ENCODE data around the gene ZNF649. TPM values are rescaled to one million over a fixed set of nuclear protein-coding genes. Genes with fewer than 3 reads are reported as not detected.

ZNF649 gene
- total RNA-seq, 1 experiment from 2014 or later: 8.8 TPM

DNA sequence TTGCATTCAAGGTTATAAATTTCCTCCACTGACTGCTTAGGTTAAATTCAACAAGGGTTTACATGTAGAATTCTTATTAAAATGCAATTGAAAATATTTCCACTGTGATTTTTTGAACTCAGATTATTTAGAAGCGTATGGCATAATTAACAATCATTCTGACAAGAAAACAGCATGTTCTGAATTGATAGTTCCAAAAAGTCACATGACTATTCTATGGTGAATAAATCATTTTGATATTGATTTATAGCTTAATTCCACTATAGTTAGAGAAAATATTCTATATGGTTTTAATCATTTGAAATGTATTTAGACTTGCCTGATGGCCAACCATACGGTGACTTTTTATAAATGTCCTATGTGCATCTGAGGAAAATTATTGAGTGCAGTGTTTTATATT, 20.1 kb downstream of the ZNF649 start:
- Histone ChIP-seq H3K4me2 (no peak overlapping the region), H2AFZ (no peak overlapping the region), H3K9me3 (ENCODE audit: insufficient read depth, low read depth) (peaks cover 58% of the 10 kb centered on the region)

DNA sequence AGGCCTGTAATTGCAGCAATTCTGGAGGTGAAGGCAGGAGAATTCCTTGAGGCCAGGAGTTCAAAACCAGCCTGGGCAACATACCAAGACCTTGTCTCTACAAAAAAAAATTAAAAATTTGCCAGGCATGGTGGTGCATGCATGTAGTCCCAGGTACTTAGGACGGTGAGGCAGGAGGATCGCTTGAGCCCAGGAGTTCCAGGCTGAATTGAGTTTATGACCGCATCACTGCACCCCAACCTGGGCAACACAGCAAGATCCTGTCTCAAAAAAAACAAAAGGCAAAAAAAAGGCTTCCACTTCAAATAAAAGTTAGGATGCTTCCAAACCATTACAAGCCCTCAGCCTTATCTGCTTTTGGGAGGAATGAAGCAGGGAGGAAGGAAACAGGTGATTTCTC, 22.3 kb downstream of the ZNF649 start:
- no peak overlapping the region for H3K4me2 ChIP-seq
- ChIA-PET POLR2A (ENCODE audit: unreplicated experiment) (no interaction called here), CTCF (no interaction called here)
- H3K4me3 ChIP-seq: no peak overlapping the region
- peaks cover 27% of the 10 kb centered on the region for H3K36me3 ChIP-seq (ENCODE audit: low read depth)
- H3K9me2 ChIP-seq (ENCODE audit: insufficient read depth): no peaks in the 10 kb centered on the region; the same call in 1 of the 2 replicates
- H3K9me3 ChIP-seq (ENCODE audit: insufficient read depth, low read depth): peaks cover 44% of the 10 kb centered on the region
- H3K79me2 ChIP-seq (ENCODE audit: low read depth): no peaks in the 10 kb centered on the region
- no peak for TF ChIP-seq EZH2 (IDR thresholded peaks at IDR 0.05; ENCODE audit: low read depth)
- TF ChIP-seq, protein P1, sequence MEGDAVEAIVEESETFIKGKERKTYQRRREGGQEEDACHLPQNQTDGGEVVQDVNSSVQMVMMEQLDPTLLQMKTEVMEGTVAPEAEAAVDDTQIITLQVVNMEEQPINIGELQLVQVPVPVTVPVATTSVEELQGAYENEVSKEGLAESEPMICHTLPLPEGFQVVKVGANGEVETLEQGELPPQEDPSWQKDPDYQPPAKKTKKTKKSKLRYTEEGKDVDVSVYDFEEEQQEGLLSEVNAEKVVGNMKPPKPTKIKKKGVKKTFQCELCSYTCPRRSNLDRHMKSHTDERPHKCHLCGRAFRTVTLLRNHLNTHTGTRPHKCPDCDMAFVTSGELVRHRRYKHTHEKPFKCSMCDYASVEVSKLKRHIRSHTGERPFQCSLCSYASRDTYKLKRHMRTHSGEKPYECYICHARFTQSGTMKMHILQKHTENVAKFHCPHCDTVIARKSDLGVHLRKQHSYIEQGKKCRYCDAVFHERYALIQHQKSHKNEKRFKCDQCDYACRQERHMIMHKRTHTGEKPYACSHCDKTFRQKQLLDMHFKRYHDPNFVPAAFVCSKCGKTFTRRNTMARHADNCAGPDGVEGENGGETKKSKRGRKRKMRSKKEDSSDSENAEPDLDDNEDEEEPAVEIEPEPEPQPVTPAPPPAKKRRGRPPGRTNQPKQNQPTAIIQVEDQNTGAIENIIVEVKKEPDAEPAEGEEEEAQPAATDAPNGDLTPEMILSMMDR (conservative IDR thresholded peaks at IDR 0.05): no peak
- H2AFZ ChIP-seq: no peak overlapping the region
- DNase-seq: no peak
- H3K27me3 ChIP-seq (ENCODE audit: insufficient read depth, low read depth): no peaks in the 10 kb centered on the region
- H4K20me1 ChIP-seq (ENCODE audit: insufficient read depth): no peaks in the 10 kb centered on the region
- no TSS peak for BruUV-seq (replicated peaks)
- H3F3A ChIP-seq (ENCODE audit: insufficient read depth, low read depth): no peaks in the 10 kb centered on the region
- intact Hi-C loops (cut with micrococcal nuclease; ENCODE audit: unreplicated experiment): no loop called here
- H3K4me1 ChIP-seq (replicated peaks; ENCODE audit: insufficient read depth): no peaks in the 10 kb centered on the region
- no peak overlapping the region for H3K27ac ChIP-seq

More for the DNA sequence above, 20.1 kb downstream of the ZNF649 start:
- Histone ChIP-seq H3F3A (ENCODE audit: insufficient read depth, low read depth) (no peaks in the 10 kb centered on the region), H3K9me2 (ENCODE audit: insufficient read depth) (no peaks in the 10 kb centered on the region; the same call in 1 of the 2 replicates), H3K36me3 (ENCODE audit: low read depth) (peaks cover 35% of the 10 kb centered on the region), H3K27ac (no peak overlapping the region), H3K27me3 (ENCODE audit: insufficient read depth, low read depth) (no peaks in the 10 kb centered on the region), H3K4me3 (no peak overlapping the region), H3K4me1 (replicated peaks; ENCODE audit: insufficient read depth) (no peaks in the 10 kb centered on the region), H3K79me2 (ENCODE audit: low read depth) (no peaks in the 10 kb centered on the region), H4K20me1 (ENCODE audit: insufficient read depth) (no peaks in the 10 kb centered on the region)
- POLR2A ChIA-PET (ENCODE audit: unreplicated experiment): no interaction called here
- TF ChIP-seq EZH2 (IDR thresholded peaks at IDR 0.05; ENCODE audit: low read depth): no peak
- TF ChIP-seq, protein P1 (conservative IDR thresholded peaks at IDR 0.05): no peak
- intact Hi-C loops (cut with micrococcal nuclease; ENCODE audit: unreplicated experiment): no loop called here
- no peak for DNase-seq
- CTCF ChIA-PET: no interaction called here
- BruUV-seq (replicated peaks): no TSS peak

DNA sequence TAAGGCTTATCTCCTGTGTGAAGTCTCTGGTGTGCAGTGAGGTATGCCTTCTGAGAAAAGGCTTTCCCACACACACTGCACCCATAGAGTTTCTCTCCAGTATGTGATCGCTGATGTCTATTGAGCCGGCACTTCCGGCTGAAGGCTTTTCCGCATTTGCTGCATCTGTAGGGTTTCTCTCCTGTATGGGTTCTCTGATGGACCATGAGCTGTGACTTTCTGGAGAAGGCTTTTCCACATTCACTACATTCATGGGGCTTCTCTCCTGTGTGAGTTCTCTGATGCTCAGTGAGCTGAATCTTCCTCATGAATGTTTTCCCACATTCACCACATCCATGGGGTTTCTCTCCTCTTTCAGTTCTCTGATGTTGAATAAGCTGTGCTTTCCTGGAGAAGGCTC, 31.7 kb downstream of the ZNF649 start:
- Histone ChIP-seq H3K79me2 (ENCODE audit: low read depth) (no peaks in the 10 kb centered on the region), H3K4me3 (no peak overlapping the region), H3K9me3 (ENCODE audit: insufficient read depth, low read depth) (peaks cover 67% of the 10 kb centered on the region), H2AFZ (no peak overlapping the region), H4K20me1 (ENCODE audit: insufficient read depth) (no peaks in the 10 kb centered on the region), H3K27ac (no peak overlapping the region), H3K36me3 (ENCODE audit: low read depth) (peaks cover 35% of the 10 kb centered on the region), H3K9me2 (ENCODE audit: insufficient read depth) (no peaks in the 10 kb centered on the region), H3F3A (ENCODE audit: insufficient read depth, low read depth) (no peaks in the 10 kb centered on the region), H3K27me3 (ENCODE audit: insufficient read depth, low read depth) (no peaks in the 10 kb centered on the region), H3K4me2 (no peak overlapping the region), H3K4me1 (replicated peaks; ENCODE audit: insufficient read depth) (no peaks in the 10 kb centered on the region)
- no peak for DNase-seq
- ChIA-PET CTCF (no interaction called here), POLR2A (ENCODE audit: unreplicated experiment) (no interaction called here)
- BruUV-seq (replicated peaks): no TSS peak
- intact Hi-C loops (cut with micrococcal nuclease; ENCODE audit: unreplicated experiment): no loop called here
- TF ChIP-seq, protein P1 (conservative IDR thresholded peaks at IDR 0.05): no peak
- no peak for TF ChIP-seq EZH2 (IDR thresholded peaks at IDR 0.05; ENCODE audit: low read depth)

Measured in PC-9 (cell line).